ENCODE results near the gene CHD3.
A peak's percentile ranks its signal among the peaks of the same experiment; 100 is the strongest.

The CHD3 gene

DNA sequence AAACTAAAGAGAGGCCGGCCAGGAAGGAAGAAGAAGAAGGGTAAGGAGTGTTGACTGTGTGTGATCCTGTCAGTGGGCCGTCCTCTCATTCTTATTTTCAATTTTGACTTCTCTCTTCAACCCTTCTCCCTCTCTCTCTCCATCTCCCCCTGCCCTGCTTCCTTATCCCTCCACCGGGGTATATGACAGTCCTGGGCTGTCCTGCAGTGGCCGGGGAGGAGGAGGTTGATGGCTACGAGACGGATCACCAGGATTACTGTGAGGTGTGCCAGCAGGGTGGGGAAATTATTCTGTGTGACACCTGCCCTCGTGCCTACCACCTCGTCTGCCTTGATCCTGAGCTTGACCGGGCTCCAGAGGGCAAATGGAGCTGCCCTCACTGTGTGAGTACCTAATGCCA, 5.6 kb downstream of the CHD3 start:
- FAIRE-seq = no peak

DNA sequence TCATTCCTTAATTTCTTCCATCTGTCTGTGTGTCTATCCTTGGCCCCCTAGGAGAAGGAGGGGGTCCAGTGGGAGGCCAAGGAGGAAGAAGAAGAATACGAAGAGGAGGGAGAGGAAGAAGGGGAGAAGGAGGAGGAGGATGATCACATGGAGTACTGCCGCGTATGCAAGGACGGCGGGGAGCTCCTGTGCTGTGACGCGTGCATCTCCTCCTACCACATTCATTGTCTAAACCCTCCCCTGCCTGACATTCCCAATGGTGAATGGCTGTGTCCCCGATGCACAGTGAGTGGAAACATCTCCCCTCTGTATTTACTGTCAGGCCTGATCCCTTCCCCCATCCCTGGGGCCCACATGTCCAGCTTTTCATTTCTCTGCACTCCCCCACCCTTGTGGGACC, 6.3 kb downstream of the CHD3 start:
- FAIRE-seq (no peak), DNase-seq (ENCODE audit: low spot score) (no peak)

More for the DNA sequence above, 5.6 kb downstream of the CHD3 start:
- no peak for DNase-seq (ENCODE audit: low spot score)

DNA sequence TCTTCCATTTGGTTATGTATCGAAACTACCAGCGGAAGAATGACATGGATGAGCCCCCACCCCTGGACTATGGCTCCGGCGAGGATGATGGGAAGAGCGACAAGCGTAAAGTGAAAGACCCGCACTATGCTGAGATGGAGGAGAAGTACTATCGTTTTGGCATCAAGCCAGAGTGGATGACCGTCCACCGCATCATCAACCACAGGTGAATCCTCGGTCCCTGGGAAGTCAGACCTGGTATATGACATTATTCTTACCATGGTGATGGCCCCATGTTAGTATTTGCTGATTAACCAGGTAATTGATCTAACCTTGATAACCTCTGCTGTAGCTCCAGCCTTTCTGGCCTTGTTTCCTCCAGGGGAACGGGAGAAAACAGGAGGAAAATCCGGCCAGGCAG, 8.5 kb downstream of the CHD3 start:
- FAIRE-seq (no peak), DNase-seq (ENCODE audit: low spot score) (no peak)

DNA sequence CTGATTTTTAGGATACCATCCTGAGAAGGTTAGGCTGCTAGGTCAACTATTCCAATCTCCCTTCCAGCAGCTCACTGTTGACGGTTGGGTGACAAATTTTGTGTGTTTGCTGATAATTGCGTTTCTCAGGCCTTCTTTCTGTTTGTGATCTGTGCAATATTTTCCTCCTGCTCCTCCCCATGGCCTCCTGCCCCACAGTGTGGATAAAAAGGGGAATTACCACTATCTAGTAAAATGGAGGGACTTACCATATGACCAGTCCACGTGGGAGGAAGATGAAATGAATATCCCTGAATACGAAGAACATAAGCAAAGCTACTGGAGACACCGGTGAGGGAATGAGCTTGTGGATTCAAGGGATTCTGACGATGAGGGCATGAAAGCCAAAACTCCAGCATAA, 9.2 kb downstream of the CHD3 start:
- FAIRE-seq = no peak
- no peak for DNase-seq (ENCODE audit: low spot score)

DNA sequence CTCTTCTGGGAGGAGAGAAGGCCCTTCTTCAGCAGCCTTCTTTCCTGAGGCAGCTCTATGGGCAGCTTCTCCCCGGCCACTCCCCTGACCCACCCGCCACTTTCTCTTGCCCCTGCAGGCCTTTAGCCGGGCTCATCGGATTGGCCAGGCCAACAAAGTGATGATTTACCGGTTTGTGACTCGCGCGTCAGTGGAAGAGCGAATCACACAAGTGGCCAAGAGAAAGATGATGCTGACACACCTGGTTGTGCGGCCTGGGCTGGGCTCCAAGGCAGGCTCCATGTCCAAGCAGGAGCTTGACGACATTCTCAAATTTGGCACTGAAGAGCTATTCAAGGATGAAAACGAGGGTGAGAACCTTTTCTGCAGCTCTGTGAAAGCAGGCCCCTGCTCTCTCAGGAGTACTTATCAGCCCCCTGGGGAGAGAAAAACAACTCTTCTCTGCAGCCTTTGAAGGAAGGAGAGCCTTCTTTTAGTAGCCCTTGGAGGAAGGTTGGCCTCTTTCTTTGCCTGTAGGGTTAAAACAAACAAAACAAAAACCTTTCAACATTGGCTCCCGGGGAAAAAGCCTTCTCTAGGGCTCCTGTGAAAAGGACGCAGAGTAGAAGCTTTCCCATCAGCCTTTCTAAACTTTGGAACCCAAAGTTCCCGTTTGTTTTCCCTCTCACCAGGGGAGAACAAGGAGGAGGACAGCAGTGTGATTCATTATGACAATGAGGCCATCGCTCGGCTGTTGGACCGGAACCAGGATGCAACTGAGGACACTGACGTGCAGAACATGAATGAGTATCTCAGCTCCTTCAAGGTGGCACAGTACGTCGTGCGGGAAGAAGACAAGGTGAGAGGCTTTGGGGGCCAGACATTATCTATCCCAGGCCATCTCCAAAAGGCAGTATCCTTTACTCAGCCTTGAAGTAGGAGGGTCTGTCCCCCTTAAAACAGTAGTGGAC, 14.8 kb downstream of the CHD3 start:
- no peak for DNase-seq (ENCODE audit: low spot score)
- no peak for FAIRE-seq

DNA sequence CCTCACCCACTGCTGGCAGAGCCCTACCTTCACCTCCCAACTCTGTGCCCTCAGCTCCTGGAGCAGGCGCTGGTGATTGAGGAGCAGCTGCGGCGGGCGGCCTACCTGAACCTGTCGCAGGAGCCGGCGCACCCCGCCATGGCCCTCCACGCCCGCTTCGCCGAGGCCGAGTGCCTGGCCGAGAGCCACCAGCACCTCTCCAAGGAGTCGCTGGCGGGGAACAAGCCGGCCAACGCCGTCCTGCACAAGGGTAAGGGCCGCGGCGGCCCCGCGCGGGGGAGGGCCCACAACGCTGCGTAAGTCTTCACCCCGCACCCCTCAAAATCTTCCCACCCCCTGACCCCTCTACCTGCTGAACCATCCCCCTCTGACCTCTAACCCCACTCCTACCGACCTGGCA, 20.5 kb downstream of the CHD3 start:
- FAIRE-seq = no peak
- DNase-seq (ENCODE audit: low spot score) = no peak

DNA sequence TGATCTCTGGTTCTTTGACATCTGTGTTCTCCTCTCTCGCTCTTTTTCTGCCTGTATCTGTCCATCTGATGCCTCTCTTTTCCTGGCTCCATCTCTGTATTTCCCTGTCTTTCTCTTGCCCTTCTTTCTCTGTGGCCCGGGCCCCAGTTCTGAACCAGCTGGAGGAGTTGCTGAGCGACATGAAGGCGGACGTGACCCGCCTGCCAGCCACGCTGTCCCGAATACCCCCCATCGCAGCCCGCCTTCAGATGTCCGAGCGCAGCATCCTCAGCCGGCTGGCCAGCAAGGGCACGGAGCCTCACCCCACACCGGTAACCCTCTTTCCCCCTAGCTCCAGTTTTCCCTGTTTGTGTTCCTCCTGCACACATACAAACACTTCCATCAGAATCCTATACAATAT, 21.7 kb downstream of the CHD3 start:
- no peak for FAIRE-seq
- DNase-seq (ENCODE audit: low spot score) = no peak

DNA sequence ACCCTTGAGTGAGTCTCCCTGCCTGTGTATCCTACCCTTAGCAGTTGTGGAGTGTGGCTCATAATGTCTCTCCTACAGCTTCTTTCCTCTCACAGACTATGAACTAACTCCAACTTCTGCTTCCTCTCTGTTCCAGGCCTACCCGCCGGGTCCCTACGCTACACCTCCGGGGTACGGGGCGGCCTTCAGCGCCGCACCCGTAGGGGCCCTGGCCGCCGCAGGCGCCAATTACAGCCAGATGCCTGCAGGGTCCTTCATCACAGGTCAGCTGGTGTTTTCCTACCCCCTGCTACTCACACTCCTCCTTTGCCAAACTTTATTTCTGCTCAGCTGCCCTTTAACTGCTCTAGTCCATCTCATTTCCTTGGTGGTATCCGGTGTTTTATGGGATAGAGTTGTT, 22.1 kb downstream of the CHD3 start:
- FAIRE-seq (no peak), DNase-seq (ENCODE audit: low spot score) (no peak)

DNA sequence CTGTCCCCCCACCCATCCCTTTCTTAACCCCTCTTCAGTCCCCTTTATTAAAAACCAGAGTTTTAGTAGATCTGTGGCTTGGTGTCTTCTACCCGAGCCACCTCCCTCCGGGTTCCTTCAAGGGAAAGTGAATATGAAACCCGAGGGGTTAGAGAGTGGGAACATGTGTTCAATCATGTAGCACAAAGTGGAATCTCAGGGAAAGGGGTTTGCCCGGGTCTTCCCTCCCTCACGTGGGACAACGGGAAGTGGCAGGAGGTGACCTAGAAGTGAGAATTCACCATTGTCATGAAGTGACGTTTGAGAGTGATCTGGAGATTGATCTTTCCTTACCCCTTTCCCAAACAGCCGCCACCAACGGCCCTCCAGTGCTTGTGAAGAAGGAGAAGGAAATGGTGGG, 22.5 kb downstream of the CHD3 start:
- FAIRE-seq (no peak), DNase-seq (ENCODE audit: low spot score) (no peak)

DNA sequence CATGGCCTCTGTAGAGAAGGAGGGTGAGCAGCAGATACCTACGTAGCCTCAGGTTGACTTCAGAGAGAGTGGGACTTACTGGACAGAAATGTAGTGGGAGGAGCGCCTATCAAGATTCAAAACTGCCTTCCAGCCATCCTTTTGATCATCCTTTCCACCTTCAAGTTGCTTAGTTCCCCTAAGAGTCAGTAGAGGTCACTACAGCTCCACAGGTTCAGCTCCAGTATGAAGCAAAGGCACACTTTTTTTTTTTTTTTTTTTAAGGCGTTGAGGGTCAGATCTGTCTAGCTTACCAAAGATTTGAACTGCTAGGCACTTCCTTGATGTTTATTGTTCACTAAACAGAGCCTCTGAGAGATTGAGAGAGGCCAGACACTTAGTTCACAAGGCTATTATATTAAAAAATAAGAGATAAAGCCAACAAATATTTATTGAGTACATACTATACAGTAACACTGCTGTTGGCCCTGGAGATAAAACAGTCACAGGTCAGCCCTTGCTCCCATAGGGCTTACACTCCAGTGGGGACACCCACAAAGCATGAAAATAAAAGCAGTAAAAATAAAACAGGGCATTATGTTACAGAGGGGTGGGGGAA, 24.4 kb downstream of the CHD3 start:
- FAIRE-seq (no peak), DNase-seq (ENCODE audit: low spot score) (peak; percentile 50)

DNA sequence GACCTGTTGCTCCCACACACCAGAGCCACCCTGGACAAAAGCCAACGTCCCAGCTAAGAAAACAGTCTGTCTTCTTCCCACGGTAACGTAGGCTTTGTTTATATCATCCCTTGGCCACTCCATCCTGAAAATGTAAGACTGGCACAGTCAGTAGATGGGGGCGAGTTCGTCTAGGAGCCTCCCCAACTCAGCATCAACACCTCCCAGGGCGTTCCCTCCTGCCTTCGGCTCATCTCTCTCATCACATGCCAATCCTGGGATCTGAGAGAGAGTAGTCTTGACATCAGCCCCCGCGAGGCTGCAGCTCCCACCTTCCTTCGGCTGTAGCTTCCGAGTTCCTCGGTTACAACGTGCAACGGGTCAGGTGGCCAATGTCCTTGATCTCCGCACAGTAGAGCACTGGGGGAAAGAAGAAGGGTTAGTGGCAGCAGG, 26.6 kb downstream of the CHD3 start:
- DNase-seq (ENCODE audit: low spot score) = no peak

DNA sequence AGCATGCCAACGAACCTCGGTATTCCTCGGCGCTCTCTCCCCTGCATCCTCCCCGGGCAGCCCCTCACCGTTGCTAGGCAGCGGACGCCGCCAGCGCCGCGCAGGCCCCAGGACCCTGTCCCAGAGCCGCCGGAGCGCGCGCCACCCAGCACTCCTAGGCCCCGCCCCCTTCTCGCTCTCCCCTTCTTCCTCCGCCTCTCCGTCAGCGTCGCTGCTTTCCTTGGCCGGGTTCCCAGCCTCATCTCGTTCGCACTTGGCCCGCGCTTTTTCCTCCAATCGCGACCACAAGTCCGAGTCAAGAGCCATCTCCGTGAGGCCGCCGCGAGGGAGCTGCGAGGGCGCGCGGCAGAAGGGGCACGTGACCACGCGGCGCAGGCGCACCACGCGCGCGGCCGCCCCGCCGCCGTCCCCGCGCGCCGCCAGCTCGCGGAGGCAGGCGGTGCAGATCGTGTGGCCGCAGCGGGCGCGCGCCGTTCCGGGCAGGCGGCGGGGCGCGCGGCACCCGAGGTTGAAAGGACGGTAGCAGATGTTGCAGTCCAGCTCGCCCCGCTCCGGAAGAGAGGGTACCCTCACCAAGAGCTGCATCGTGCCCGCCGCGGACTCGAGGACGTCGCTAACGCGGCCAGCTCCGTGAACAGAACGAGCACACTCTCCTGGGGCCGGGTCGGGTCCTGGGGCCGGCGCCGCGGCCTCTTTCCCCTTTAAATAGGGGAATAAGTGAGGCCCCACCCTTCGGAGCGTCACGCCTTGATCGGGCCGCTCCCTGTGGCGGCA, 27.2 kb downstream of the CHD3 start, which contains the start of gene RNF227:
RNF227 (minus strand) TSS at position 679 of the 774 bp plus-strand sequence; CDS start at position 585, 94 bp downstream.
- FAIRE-seq (peak; percentile 79), DNase-seq (ENCODE audit: low spot score) (peak; percentile 81)

More for the DNA sequence above, 26.6 kb downstream of the CHD3 start:
- FAIRE-seq = no peak

DNA sequence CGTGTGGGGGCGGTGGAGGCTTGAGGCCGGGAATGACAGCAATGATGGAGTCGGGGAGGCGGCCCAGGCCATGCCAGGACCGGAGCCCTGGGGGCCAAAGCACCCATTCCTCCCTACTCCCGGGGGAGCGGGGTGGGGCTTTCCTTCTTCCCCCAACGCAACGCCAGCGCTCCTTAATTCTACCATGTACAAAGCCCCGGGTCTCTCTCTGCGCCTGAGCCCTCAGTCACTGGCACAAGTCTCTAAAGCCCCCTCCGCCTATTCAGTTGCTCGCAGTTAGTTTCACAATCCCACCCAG, 27.7 kb downstream of the CHD3 start:
- FAIRE-seq (no peak), DNase-seq (ENCODE audit: low spot score) (no peak)

DNA sequence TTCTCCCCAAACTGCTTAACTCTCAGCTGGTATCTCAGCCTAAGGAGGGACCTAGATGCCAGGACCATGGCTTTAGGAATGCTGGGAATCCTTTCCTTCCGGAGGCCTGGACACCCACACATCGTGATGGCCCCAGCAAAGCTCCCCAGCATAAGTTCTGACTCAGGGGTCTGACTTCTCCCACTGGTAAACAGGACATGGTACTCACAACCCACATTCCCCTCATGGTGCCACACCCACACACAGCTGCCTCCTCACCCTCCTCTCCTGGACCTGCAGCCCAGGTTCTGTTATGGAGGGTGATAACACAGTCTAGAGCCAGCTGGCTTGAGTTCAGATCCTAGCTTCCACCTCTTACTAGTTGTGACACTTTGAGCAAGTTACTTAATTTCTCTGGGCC, 28.2 kb downstream of the CHD3 start:
- DNase-seq (ENCODE audit: low spot score) (peak; percentile 9), FAIRE-seq (no peak)

DNA sequence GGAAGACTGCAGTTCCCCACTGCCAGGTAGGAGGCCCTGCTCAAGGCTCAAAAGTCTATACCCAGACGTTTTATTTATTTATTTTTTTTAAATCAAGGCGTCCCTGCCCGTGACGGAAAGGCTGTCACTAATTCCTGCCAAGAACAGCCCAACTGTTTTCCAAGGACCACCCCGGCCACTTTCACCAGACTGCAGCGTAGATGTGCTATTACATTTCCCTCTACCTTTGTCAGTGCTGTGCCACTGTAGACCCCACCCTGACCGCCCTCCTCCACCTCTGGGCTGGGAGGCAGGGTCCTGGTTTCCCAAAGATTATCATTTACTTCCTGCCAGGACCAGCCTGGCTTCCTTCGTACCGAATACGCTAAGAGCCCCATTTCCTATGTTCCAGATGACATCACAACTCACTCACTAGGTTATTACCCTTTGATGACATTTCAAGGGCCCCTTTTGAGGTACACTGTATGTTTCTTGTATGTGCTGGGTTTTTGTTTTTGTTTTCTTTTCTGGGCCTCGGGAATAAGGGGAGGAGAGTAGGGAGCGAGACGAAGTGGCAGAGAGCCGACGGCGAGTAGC, 33.8 kb downstream of the CHD3 start:
- DNase-seq (ENCODE audit: low spot score) = no peak
- FAIRE-seq = no peak

DNA sequence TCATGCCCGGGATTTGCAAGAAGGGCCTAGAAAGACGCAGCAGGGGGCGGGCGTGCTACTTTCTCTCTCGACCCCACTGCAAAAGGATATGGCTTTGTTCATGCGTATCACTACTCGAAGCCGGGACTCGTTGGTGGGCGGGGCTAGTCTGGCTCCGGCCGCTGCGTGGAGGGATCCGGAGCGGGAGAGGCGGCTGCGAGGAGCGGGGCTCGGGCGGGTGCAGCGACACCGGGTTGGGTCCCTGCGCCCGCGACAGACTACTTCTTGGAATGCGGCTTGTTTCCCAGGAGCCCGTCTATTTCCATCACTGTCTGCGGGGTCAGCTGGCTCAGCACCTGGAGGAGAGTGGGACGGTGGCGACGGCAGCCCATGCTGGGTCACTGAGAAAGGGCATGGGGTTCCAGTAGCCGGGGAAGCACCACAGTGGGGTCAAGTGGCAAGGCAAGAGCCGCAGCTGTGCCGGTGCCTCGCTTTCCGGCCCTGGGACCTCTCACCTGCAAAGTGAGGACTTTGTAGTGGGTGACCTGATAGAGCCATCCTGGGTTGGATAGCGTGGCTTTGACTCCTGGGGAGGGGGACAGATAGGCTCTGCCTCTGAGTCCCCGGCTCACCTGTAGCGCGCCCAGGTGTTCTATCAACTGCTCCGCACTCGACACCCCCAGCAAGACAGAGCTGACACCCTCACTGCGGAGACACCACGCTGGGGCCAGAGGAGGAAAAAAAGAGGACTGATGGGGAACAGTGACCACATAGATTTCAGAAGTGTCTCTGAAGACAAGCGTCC, 34.4 kb downstream of the CHD3 start:
- FAIRE-seq = no peak
- no peak for DNase-seq (ENCODE audit: low spot score)

DNA sequence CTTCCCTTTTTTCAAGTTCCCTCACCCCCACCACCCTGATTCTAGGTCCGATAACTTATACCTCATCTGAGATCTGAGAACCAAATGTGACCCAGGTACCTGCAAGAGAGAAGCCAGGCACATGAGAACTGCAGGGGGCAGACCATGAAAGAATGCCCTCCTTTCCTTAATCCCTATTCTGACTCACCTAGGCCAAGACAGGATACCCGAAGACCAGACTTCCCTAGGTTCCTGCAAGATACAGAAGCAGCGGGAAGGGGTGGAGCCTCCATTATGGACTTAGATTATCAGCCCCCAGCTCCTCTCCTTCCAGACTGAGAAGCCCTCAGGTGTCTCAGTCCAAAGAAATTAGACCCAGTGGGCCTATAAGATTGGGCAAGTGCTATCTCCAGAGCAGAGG, 39.0 kb downstream of the CHD3 start:
- no peak for DNase-seq (ENCODE audit: low spot score)
- FAIRE-seq = no peak

DNA sequence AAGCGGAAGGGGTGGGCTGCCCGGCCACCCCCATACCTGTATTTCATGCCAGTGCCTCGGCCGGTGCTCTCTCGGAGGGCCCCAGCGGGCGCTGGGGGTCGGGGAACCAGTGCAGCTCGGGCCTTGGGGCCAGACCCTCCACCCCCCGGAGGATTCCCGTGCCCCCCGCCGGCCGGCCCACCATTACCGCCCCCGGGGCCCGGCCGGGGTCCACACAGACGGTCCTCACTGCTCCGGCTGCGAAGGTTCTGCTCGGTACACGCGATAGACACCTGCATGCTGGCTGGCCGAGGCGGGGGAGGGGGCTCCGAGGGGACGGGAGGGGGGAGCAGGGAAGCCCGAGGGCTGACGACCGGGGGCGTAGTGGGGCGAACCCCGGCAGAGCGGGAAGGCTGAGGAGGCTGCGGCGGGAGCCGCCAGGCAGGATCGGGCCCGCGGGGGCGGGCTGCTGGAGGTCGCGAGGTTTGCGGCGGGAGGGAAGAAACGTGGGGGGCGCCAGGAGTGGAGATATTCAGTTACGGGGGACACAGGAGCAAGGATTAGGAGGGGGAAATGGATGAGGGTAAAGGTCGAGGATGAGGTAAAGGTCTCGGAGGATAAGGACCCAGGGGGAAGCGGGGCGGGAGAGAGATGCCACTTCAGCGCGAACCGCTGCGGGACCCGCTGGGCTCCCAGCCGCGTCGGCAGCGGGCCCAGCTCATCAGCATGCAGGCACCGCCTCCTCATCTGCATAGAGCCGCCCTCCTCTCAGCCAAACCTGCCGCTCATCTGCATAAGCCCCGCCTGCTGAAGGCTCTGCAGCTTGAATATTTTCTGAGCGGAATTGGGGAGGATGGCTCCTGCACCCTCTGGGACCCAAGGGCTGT, 40.8 kb downstream of the CHD3 start, which contains the start of gene KCNAB3:
KCNAB3 (minus strand) TSS at position 699 of the 866 bp plus-strand sequence; CDS start at position 278, 421 bp downstream.
- DNase-seq (ENCODE audit: low spot score) (no peak), FAIRE-seq (no peak)

DNA sequence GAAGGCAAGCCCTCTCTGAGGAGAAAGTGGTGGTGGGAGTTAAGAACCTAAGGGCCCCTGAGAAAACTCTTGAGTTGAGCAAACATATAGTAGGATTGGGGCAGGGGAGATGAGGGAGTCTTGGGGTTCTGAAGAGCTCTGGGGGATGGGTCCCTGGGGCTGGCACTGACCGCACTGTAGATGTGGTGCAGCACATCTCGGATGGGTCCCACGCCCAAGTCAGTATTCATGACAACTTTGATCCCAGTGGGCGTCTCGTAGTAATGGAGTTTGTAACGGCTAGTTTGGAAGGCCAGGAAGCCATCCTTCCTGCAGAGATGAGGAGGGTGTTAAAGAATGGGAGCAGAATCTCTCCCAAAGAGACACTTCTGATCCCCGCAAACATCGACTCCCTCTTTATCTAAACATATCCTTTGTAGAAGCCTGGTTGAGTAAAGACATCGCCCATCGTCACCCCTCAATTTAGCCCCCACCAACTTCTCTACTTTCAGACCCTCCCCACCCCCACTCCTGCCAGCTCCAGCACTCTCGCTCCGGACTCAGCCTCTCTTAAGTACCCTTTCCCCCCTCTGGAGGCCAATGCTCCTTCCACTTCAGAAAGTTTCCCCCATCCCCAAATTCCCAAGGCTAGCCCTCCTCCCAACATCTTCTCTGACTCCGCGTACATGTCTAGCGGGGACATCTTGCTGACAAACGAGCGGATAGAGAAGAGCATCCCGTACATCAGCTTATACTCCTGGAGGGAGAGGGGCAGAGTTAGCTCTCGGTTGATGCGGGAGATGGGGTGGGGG, 42.4 kb downstream of the CHD3 start:
- DNase-seq (ENCODE audit: low spot score) = no peak
- no peak for FAIRE-seq
